ENCODE results near the gene EIF3B. TPM values are rescaled to one million over a fixed set of nuclear protein-coding genes. Genes with fewer than 3 reads are reported as not detected.
"Not testable (repeated sequence)": the region's sequence is repeated elsewhere in the genome, so short reads cannot be mapped to it uniquely, and the experiment has no call there.

Gene EIF3B
- total RNA-seq, 2 donors from 2014 or later: 120 to 121 TPM

GRCh38 chr7:2373646-2374045 is 19.0 kb downstream of the EIF3B start:
- Mint-ChIP-seq H3K4me3 (no peak overlapping the region), H3K27me3 (ENCODE audit: low read depth) (no peaks in the 10 kb centered on the region), H3K36me3 (ENCODE audit: insufficient read depth in 2 of 2) (peaks cover 21 to 50% of the 10 kb centered on the region in 2 donors), H3K4me1 (ENCODE audit: low read depth) (no peaks in the 10 kb centered on the region), H3K9me3 (no peaks in the 10 kb centered on the region), H3K27ac (no peak overlapping the region)
- ATAC-seq (replicated peaks in 1 of 2): no peak
- no peak for DNase-seq

GRCh38 chr7:2374401-2374800 is 19.8 kb downstream of the EIF3B start:
- H3K4me1 Mint-ChIP-seq (ENCODE audit: low read depth): no peaks in the 10 kb centered on the region
- no peaks in the 10 kb centered on the region for H3K27me3 Mint-ChIP-seq (ENCODE audit: low read depth)
- ATAC-seq (replicated peaks in 1 of 2) (no peak), DNase-seq (no peak)
- no peak overlapping the region for H3K27ac Mint-ChIP-seq
- H3K9me3 Mint-ChIP-seq: no peaks in the 10 kb centered on the region
- H3K36me3 Mint-ChIP-seq (ENCODE audit: insufficient read depth in 2 of 2): peaks cover 20 to 44% of the 10 kb centered on the region in 2 donors
- no peak overlapping the region for H3K4me3 Mint-ChIP-seq

- no peak overlapping the region for H3K4me3 Mint-ChIP-seq
- H3K9me3 Mint-ChIP-seq: no peaks in the 10 kb centered on the region
- no peaks in the 10 kb centered on the region for H3K27me3 Mint-ChIP-seq (ENCODE audit: low read depth)
- H3K36me3 Mint-ChIP-seq (ENCODE audit: insufficient read depth in 2 of 2): peaks cover 22 to 42% of the 10 kb centered on the region in 2 donors
- H3K4me1 Mint-ChIP-seq (ENCODE audit: low read depth): no peaks in the 10 kb centered on the region
- ATAC-seq (replicated peaks in 1 of 2) (no peak), DNase-seq (no peak)
- H3K27ac Mint-ChIP-seq: peak overlapping the region; percentile 12
Measured at GRCh38 chr7:2374830-2375728, 20.5 kb downstream of the EIF3B start.

- Mint-ChIP-seq H3K4me1 (ENCODE audit: low read depth) (no peaks in the 10 kb centered on the region), H3K9me3 (no peaks in the 10 kb centered on the region), H3K27ac (no peak overlapping the region), H3K36me3 (ENCODE audit: insufficient read depth in 2 of 2) (peaks cover 22 to 47% of the 10 kb centered on the region in 2 donors), H3K27me3 (ENCODE audit: low read depth) (no peaks in the 10 kb centered on the region), H3K4me3 (no peak overlapping the region)
- DNase-seq (no peak), ATAC-seq (replicated peaks in 1 of 2) (peak in 1 of 2 donors; percentile 20)
Measured at GRCh38 chr7:2376351-2377154, 21.9 kb downstream of the EIF3B start.

- H3K4me1 Mint-ChIP-seq (ENCODE audit: low read depth); DNase-seq; H3K9me3 Mint-ChIP-seq; H3K4me3 Mint-ChIP-seq; H3K27me3 Mint-ChIP-seq (ENCODE audit: low read depth); H3K27ac Mint-ChIP-seq; ATAC-seq (replicated peaks in 1 of 2): not testable (repeated sequence)
- peaks cover 21 to 44% of the 10 kb centered on the region in 2 donors for H3K36me3 Mint-ChIP-seq (ENCODE audit: insufficient read depth in 2 of 2)
Measured at GRCh38 chr7:2377492-2377891, 22.9 kb downstream of the EIF3B start.

- not testable (repeated sequence) for H3K4me3 Mint-ChIP-seq; ATAC-seq (replicated peaks in 1 of 2); H3K4me1 Mint-ChIP-seq (ENCODE audit: low read depth); H3K27ac Mint-ChIP-seq; H3K27me3 Mint-ChIP-seq (ENCODE audit: low read depth); DNase-seq; H3K9me3 Mint-ChIP-seq
- H3K36me3 Mint-ChIP-seq (ENCODE audit: insufficient read depth in 2 of 2): peaks cover 17 to 37% of the 10 kb centered on the region in 2 donors
Measured at GRCh38 chr7:2378125-2378524, 23.5 kb downstream of the EIF3B start.

- no peak for ATAC-seq (replicated peaks in 1 of 2)
- DNase-seq: no peak
- no peaks in the 10 kb centered on the region for H3K9me3 Mint-ChIP-seq
- H3K4me3 Mint-ChIP-seq: no peak overlapping the region
- H3K27me3 Mint-ChIP-seq (ENCODE audit: low read depth): no peaks in the 10 kb centered on the region
- peaks cover 17 to 35% of the 10 kb centered on the region in 2 donors for H3K36me3 Mint-ChIP-seq (ENCODE audit: insufficient read depth in 2 of 2)
- no peak overlapping the region for H3K27ac Mint-ChIP-seq
- no peaks in the 10 kb centered on the region for H3K4me1 Mint-ChIP-seq (ENCODE audit: low read depth)
Measured at GRCh38 chr7:2379161-2379560, 24.5 kb downstream of the EIF3B start.

GRCh38 chr7:2379821-2380450 is 25.3 kb downstream of the EIF3B start:
- no peak for DNase-seq
- Mint-ChIP-seq H3K36me3 (ENCODE audit: insufficient read depth in 2 of 2) (peaks cover 17 to 32% of the 10 kb centered on the region in 2 donors), H3K9me3 (no peaks in the 10 kb centered on the region)

GRCh38 chr7:2380461-2380860 is 25.8 kb downstream of the EIF3B start:
- DNase-seq (no peak), ATAC-seq (replicated peaks in 1 of 2) (no peak)
- no peak overlapping the region for H3K4me3 Mint-ChIP-seq
- no peak overlapping the region for H3K27ac Mint-ChIP-seq
- peaks cover 14 to 27% of the 10 kb centered on the region in 2 donors for H3K36me3 Mint-ChIP-seq (ENCODE audit: insufficient read depth in 2 of 2)
- H3K27me3 Mint-ChIP-seq (ENCODE audit: low read depth): no peaks in the 10 kb centered on the region
- H3K9me3 Mint-ChIP-seq: no peaks in the 10 kb centered on the region
- H3K4me1 Mint-ChIP-seq (ENCODE audit: low read depth): no peaks in the 10 kb centered on the region

More at GRCh38 chr7:2379821-2380450, 25.3 kb downstream of the EIF3B start:
- Mint-ChIP-seq H3K27me3 (ENCODE audit: low read depth) (no peaks in the 10 kb centered on the region), H3K27ac (no peak overlapping the region), H3K4me1 (ENCODE audit: low read depth) (no peaks in the 10 kb centered on the region), H3K4me3 (no peak overlapping the region)
- no peak for ATAC-seq (replicated peaks in 1 of 2)

- DNase-seq (no peak), ATAC-seq (replicated peaks in 1 of 2) (no peak)
- Mint-ChIP-seq H3K4me3 (no peak overlapping the region), H3K4me1 (ENCODE audit: low read depth) (no peaks in the 10 kb centered on the region), H3K36me3 (ENCODE audit: insufficient read depth in 2 of 2) (peaks cover 14 to 27% of the 10 kb centered on the region in 2 donors), H3K9me3 (no peaks in the 10 kb centered on the region), H3K27me3 (ENCODE audit: low read depth) (no peaks in the 10 kb centered on the region), H3K27ac (no peak overlapping the region)
Measured at GRCh38 chr7:2381227-2381626, 26.6 kb downstream of the EIF3B start.

GRCh38 chr7:2381881-2382509 is 27.4 kb downstream of the EIF3B start:
- Mint-ChIP-seq H3K9me3 (no peaks in the 10 kb centered on the region), H3K36me3 (ENCODE audit: insufficient read depth in 2 of 2) (peaks cover 11 to 24% of the 10 kb centered on the region in 2 donors), H3K4me1 (ENCODE audit: low read depth) (no peaks in the 10 kb centered on the region), H3K27me3 (ENCODE audit: low read depth) (no peaks in the 10 kb centered on the region), H3K27ac (no peak overlapping the region), H3K4me3 (no peak overlapping the region)
- DNase-seq (no peak), ATAC-seq (replicated peaks in 1 of 2) (no peak)

GRCh38 chr7:2383543-2384274 is 29.1 kb downstream of the EIF3B start:
- no peak for DNase-seq

More at GRCh38 chr7:2383543-2384274, 29.1 kb downstream of the EIF3B start:
- ATAC-seq (replicated peaks in 1 of 2): peak in 1 of 2 donors; percentile 18
- H3K27ac Mint-ChIP-seq: no peak overlapping the region
- H3K27me3 Mint-ChIP-seq (ENCODE audit: low read depth): no peaks in the 10 kb centered on the region
- H3K36me3 Mint-ChIP-seq (ENCODE audit: insufficient read depth in 2 of 2): peaks cover 4 to 17% of the 10 kb centered on the region in 2 donors
- no peak overlapping the region for H3K4me3 Mint-ChIP-seq
- H3K4me1 Mint-ChIP-seq (ENCODE audit: low read depth): no peaks in the 10 kb centered on the region
- H3K9me3 Mint-ChIP-seq: no peaks in the 10 kb centered on the region
